HG02678 (cell line): Measurements from ENCODE around the gene ABCA13.
"Not testable (repeated sequence)": the region's sequence is repeated elsewhere in the genome, so short reads cannot be mapped to it uniquely, and the experiment has no call there.

Source experiments
- ATAC-seq: cut with Tn5 transposase; IDR thresholded peaks from one replicate; pipeline ENCODE4 v1.9.1; 2021; ENCODE audit warnings: mild to moderate bottlenecking, moderate library complexity; ENCODE audit not compliant: unreplicated experiment

Gene ABCA13

GRCh38 chr7:48173313-48173712 lies 2.1 kb downstream of the ABCA13 start:
- no peak for ATAC-seq

- no peak for ATAC-seq
Measured at GRCh38 chr7:48173756-48174382, 2.6 kb downstream of the ABCA13 start.

GRCh38 chr7:48175019-48175418 lies 3.8 kb downstream of the ABCA13 start:
- no peak for ATAC-seq

- ATAC-seq: no peak
Measured at GRCh38 chr7:48176356-48176893, 5.2 kb downstream of the ABCA13 start.

- no peak for ATAC-seq
Measured at GRCh38 chr7:48177271-48177670, 6.0 kb downstream of the ABCA13 start.

- ATAC-seq: no peak
Measured at GRCh38 chr7:48179496-48180030, 8.3 kb downstream of the ABCA13 start.

GRCh38 chr7:48180981-48181380 lies 9.7 kb downstream of the ABCA13 start:
- ATAC-seq: no peak

- ATAC-seq: no peak
Measured at GRCh38 chr7:48182718-48183369, 11.6 kb downstream of the ABCA13 start.

- ATAC-seq: no peak
Measured at GRCh38 chr7:48183370-48183743, 12.1 kb downstream of the ABCA13 start.

- no peak for ATAC-seq
Measured at GRCh38 chr7:48183965-48184364, 12.7 kb downstream of the ABCA13 start.

- ATAC-seq: no peak
Measured at GRCh38 chr7:48188776-48189520, 17.7 kb downstream of the ABCA13 start.

GRCh38 chr7:48192996-48193395 lies 21.7 kb downstream of the ABCA13 start:
- ATAC-seq: no peak

GRCh38 chr7:48193421-48193820 lies 22.2 kb downstream of the ABCA13 start:
- no peak for ATAC-seq

GRCh38 chr7:48200946-48201589 lies 29.8 kb downstream of the ABCA13 start:
- ATAC-seq: not testable (repeated sequence)

- not testable (repeated sequence) for ATAC-seq
Measured at GRCh38 chr7:48202916-48203315, 31.7 kb downstream of the ABCA13 start.

- ATAC-seq: no peak
Measured at GRCh38 chr7:48207155-48207675, 36.0 kb downstream of the ABCA13 start.

GRCh38 chr7:48209004-48209600 lies 37.8 kb downstream of the ABCA13 start:
- ATAC-seq: no peak

- no peak for ATAC-seq
Measured at GRCh38 chr7:48213226-48213625, 42.0 kb downstream of the ABCA13 start.

- ATAC-seq: no peak
Measured at GRCh38 chr7:48217266-48217665, 46.0 kb downstream of the ABCA13 start.

GRCh38 chr7:48217753-48218152 lies 46.5 kb downstream of the ABCA13 start:
- no peak for ATAC-seq
